NCI-H128 (cell line): ENCODE results near the gene TIMM44.

Experiments
- DNase-seq: peaks from one replicate; lab custom pipeline; 2025; ENCODE audit not compliant: unreplicated experiment; lab: John Stamatoyannopoulos, UW

TIMM44 gene, protein sequence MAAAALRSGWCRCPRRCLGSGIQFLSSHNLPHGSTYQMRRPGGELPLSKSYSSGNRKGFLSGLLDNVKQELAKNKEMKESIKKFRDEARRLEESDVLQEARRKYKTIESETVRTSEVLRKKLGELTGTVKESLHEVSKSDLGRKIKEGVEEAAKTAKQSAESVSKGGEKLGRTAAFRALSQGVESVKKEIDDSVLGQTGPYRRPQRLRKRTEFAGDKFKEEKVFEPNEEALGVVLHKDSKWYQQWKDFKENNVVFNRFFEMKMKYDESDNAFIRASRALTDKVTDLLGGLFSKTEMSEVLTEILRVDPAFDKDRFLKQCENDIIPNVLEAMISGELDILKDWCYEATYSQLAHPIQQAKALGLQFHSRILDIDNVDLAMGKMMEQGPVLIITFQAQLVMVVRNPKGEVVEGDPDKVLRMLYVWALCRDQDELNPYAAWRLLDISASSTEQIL

GRCh38 chr19:7943444-7944176 lies at the start of gene TIMM44:
Gene TIMM44 (minus strand): TSS chr19:7943666. CDS start chr19:7943651, 15 bp downstream.
- peak; percentile 99 for DNase-seq

DNA sequence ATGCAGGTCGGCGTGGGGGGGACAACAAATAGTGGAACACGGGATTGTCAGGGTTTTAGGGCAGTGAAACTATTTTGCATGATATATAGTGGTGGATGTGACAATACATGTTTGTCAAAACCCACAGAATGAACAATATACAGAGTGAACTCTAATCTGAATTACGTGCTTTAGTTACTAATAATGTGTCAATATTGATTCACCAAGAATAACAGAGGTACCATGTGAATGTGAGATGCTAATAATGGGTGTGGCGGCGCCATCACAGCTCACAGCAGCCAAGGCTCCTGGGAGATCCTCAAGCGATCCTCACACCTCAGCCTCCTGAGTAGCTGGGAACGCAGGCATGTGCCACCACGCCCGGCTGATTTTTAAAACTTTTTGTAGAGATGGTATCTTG lies 49.1 kb upstream of the TIMM44 start:
- DNase-seq, result no peak

DNA sequence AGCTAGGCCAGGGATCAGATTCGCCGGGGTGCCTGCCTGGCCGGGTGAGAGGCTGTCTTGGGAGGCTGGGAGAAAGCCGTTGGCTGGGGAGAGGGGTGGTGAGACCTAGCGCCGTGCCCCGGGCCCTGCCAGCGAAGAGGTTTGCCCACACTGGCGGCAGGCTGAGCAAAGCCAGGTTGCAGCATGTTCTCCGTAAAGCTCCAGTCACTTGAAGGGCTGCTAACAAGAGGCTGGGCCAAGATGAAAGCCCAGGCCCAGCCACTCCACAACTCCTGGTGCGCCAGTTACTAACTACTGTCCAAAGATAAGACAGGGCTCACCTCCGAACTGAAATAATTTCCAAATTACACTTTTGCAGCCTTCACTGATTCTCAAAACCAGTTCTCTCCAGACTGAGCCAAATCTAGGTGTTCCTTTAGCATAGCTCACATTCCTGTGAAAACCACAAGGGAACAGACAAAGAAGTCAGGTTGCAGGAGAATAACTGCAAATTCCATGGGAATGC lies 45.7 kb upstream of the TIMM44 start:
- DNase-seq, result no peak

DNA sequence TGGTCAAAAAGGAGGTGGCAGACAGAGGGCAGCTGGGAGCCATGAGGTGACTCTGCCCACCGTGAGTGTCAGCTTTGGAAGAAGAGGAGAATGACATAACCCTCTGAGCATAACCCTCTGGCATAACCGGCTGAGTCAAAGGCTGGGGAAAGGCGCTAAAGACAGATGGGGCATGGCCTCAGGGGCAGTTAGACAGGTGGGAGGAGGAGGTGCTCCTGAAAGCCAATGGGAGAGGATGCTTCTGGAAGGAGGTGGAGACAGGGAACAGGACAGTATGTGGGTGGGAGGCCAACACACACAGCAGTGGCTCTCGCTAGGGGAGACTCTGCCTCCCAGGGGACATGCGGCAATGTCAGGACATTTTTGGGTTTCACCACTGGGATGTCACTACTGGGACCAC lies 44.8 kb upstream of the TIMM44 start:
- no peak for DNase-seq

- DNase-seq, result no peak
Measured at GRCh38 chr19:7987114-7987768, 43.8 kb upstream of the TIMM44 start.

GRCh38 chr19:7986321-7987113 lies 43.1 kb upstream of the TIMM44 start:
- no peak for DNase-seq

DNA sequence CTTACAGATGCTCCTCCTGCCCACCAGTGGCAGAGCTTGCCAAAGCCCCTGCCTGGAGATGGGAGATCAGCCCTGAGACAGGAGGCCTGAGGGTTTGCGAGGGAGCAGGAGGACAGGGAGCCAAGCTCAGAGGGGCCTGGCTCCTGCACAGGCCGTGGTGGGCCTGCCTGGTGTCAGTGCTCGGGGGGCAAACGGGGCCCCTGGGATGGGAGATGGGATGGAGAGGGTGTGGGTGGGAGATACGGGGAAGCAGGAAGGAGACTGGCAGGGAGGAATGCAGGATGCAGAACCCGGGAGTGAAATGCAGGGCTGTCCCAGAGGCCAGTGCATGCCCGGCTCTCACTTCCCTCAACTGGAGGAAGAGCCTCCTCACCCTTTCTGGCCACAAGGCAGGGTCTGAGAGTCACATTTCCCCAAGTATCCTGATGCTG lies 42.0 kb upstream of the TIMM44 start:
- DNase-seq, result no peak

DNA sequence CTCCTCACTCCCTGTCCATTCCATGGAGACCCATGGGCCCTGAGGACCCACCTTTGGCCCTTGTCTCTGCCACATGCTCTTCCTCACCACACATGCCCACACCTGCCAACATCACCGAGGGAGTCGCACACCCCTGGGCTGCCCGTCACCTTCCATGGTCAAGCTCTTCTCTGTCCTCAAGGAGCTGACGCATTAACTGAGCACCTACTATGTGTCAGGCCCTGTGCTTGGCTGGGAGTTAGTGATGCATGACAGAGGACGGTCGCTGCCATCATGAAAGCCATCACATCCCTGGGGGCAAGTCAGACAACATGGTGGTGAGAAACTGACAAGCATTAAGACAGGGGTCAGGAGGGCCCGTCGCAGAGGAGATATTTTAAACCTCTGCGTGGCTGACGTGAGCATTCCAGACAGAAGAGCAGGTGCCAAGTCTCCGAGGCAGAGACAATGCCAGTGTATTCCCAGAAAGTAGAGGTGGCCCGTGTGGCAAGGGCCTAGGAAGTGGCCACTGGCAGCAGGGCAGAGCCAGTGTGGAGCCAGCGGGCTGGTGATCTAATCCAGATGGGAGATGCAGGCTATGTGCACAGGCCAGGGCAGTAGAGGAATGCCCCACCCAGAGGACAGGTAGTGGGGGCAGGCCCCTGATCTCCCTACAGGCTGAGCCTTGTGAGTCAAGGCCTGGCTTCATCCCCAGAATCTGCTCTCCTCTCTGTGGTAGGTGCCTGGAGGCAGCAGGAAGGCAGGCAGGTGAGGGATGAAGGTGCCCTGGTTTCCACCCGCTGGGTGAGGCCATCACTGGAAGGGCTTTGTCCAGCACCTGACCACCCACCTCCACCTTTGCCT lies 40.8 kb upstream of the TIMM44 start:
- DNase-seq, result no peak

DNA sequence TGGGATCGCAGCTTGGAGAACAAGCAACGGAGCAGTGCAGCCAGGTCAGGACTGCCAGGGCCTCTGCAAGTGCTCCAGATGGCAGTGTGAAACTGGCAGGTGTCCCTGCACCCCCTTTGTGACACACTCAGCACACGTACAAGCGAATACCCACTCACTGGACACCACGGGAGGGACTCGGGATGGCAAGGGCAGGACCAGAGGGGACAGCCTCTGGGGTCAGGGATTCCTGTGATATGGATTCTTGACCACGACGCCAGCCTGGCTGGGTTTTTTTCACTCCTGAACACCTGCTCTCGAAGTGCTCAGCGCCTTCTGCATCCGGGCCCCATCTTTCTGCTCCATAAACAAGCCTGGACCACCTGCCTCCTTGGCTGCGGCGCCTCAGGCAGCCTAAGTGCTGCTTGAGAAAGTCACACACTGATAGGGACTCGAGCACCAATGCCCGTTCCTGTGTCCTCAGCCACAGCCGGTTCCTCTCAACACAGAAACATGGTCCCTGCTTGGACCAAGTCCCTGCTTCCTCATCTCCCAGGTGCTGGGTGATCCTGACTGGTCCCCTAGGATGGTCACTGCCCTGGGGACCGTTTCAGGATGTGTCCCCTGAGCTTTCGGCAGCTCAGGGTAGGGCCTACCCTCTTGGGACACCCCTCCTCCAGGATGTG lies 40.0 kb upstream of the TIMM44 start:
- DNase-seq, result peak; percentile 10

DNA sequence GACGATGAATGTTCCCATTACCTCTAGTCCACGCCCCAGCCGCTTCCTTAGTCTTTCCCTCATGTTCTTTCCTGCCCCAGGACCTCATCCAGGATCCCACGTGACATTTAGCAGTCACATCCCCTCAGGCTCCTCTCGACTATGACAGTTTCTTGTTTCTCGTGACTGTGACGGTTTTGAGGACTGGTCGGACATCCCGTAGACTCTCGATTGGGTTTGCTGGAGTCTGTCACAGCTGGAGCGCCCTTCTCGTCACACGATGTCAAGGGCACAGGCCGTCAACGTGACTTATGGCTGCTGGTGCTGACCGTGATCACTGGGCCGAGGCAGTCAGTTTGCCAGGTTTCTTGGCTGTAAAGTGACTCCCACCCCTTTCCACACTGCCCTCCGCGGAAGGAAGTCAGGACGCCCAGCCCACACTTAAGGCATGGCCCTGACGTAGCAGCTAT lies 39.2 kb upstream of the TIMM44 start:
- DNase-seq, result no peak

DNA sequence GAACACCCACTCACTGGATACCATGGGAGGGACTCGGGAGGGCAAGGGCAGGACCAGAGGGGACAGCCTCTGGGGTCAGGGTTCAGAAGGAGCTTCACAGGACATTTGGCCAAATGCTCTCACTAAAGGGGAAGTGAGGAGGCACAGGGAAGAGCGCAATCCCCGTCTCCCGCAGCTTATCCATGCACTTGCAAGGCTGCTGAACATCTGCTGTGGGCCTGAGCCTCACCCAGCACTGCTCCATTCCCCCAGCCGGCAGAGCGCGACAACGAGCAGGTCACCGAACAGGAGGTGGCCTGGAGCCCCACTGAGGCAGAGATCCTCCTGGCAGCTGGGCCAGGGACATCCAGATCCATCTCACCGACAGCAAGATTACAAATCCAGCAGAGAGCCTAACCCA lies 38.6 kb upstream of the TIMM44 start:
- DNase-seq, result no peak

GRCh38 chr19:7981661-7982060 lies 38.2 kb upstream of the TIMM44 start:
- no peak for DNase-seq

DNA sequence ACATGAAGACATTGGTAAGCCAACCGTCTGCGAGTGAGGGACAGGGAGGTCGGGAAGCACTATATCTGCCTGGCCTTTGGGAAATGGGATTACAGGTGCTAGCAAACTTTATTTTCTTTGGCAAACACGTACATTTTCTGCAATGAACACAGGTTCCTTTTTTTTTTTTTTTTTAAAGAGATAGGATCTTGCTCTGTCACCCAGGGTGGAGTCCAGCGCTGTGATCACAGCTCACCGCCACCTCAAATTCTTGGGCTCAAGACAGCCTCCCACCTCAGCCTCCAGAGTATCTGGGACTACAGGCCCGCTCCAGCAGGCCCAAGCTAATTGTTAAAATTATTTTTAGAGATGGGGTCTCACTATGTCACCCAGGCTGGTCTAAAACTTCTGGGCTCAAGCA lies 37.7 kb upstream of the TIMM44 start:
- no peak for DNase-seq

DNA sequence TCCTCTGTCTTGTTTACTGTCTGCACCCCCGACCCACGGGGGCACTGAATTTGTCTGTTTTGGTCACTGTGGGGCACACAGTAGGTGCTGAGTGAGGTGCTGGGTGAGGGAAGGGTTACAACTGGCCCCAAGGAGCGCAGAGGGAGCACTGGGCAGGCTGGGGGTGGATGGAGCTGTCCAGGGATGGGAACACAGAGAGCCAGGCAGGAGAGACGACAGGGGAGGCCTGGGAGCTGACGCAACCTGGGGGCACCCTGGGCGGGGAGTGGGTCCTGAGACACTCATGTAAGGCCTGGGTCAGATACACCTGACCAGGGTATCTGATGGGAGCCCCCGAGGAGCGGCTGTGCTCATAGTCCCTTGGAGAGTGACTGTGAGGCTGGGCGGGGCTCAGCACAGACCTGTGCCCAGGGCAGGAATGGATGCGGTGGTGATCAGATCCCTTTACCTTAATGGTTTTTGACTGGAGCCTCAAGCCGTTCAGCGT lies 37.2 kb upstream of the TIMM44 start:
- no peak for DNase-seq

DNA sequence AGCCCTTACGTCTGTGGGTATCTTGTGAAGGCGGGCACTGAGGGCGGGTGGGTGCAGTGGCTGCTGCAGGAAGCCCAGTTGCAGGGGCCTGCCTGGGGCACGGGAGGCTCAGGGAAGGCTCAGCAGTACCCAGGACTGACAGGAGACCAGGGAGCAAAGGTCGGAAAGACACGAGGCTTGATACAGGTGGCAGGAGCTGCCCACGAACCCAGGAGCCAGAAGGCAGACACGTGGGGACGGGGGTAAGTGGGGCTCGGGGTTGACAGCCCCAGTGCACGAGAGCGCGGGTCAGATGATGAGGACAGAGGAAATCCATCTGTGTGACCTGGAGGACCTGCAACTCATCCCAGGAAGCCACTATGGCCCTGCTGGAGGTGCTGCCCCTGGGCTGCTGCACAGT lies 36.7 kb upstream of the TIMM44 start:
- DNase-seq, result no peak

GRCh38 chr19:7979559-7979958 lies 36.1 kb upstream of the TIMM44 start:
- DNase-seq, result no peak

GRCh38 chr19:7979011-7979410 lies 35.5 kb upstream of the TIMM44 start:
- DNase-seq, result no peak

DNA sequence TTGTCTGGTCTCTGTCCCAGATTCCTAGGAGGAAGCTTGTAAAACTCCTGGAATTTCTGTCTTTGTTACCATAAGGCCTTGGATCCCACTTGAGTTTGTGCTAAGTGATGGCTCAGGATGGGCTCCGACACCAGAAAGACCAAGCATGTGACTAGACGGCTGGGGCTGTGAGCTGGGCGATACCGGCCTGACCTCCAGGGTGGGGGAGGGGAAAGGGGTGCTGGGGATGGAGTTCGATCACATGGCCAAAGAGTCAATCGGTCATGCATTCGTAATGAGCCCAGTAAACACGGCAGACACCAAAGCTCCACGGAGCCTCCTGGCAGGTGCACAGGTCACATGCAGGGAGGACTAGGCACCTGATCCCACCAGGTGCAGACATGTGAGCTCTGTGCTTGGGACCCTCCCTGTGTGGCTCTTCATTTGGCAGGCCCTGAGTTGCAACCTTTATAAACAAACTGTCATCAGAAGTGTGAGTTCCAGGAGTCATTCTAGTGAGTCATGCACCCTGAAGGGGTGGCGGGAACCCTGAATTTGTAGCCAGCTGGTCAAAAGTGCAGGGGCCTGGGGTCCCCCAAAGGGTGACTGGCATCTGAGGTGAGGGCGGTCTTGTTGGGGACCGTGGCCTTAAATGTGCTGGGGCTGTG lies 34.8 kb upstream of the TIMM44 start:
- no peak for DNase-seq

- no peak for DNase-seq
Measured at GRCh38 chr19:7977723-7978040, 34.2 kb upstream of the TIMM44 start.
